Measurements from ENCODE around the gene LCN6.

GRCh38 chr9:136795000-136795348 lies 46.6 kb upstream of the LCN6 start:
- TF ChIP-seq POLR2AphosphoS5 (IDR thresholded peaks at IDR 0.05) (no peak), SMC3 (conservative IDR thresholded peaks at IDR 0.05; ENCODE audit: poor library complexity) (no peak), CTCF (IDR thresholded peaks at IDR 0.05; ENCODE audit: poor library complexity, severe bottlenecking) (no peak), TAF1 (IDR thresholded peaks at IDR 0.05; ENCODE audit: low read depth) (no peak)
